GM20000 (cell line): Measurements from ENCODE around the gene MEF2A.
A peak's percentile ranks its signal among the peaks of the same experiment; 100 is the strongest.
"Not testable (repeated sequence)": the region's sequence is repeated elsewhere in the genome, so short reads cannot be mapped to it uniquely, and the experiment has no call there.

Experiments used
- DNase-seq: peaks from one replicate; pipeline ENCODE4 v3.0.0; 2012; ENCODE audit warnings: low spot score
- CTCF ChIP-seq: IDR thresholded peaks from 2 replicates; pipeline ENCODE4 v1.5.1; 2012; ENCODE audit warnings: mild to moderate bottlenecking, control low read depth; ENCODE audit errors: extremely low read depth, missing control alignments

The MEF2A gene

DNA sequence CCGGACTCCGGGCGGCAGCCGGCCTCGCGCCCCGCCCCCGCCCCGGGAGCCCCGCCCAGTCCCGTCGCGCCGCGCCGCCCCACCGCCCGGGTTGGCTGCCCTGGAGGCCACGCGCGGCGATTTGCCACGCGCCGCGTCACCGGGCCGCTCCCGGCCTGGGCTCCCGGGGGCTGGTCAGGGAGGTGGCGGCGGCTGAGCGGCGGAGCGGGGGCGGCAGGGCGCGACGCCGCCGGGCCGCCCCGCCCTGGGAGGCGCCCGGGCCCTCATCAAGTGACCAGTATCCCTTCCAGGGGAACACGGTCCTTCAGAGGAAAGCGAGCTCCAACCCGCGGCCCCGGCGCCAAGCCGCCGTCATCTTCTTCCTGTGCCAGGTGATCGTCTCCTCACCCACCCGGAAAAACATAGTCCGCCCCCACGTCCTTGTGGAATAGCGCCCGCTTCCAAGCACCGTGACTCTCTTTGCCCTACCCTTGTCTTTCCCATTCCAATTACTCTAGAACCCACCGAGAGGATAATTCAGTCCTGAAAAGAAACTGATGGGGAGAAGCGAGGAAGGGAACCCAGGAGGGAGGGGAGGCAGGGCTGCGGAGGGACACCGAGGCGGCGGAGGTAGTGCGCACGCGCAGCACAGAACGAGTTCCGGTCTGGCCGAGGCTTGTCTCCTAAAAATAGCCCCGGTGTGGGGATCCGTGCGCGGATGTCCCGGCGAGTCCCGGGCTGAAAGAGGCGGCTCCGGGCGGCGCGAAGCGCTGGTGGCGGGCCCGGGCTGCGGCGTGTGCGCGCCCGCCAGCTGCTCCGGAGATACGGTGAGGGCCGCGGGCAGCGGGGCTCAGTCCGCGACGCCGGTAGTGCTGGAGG, at the start of gene MEF2A:
TSS of gene MEF2A (plus strand) at position 686 of the 858 bp plus-strand sequence. CDS start 67,136 bp downstream, outside the sequence.
- no peak for TF ChIP-seq CTCF
- DNase-seq, result peak; percentile 96

DNA sequence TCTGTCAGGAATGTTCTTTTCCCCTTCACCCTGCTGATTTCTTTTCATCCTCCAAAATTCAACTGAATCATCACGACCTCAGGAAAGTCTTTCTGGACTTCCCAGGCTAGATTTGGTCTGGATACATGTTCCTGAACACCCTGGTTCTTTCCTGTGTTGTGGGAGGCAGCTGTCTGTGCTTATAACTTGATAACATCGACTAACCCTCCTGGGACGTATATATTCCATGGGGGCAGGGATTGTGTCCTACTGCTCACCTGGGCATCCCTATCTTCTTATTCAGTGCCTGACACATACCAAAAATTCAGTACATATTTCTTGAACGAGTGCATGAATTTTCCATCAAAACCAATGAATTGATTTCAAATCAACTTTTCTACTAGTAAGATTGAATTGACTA, 47.6 kb upstream of the MEF2A start:
- DNase-seq, result no peak
- no peak for TF ChIP-seq CTCF

- not testable (repeated sequence) for DNase-seq
Measured at GRCh38 chr15:99519366-99519765, 46.4 kb upstream of the MEF2A start.

DNA sequence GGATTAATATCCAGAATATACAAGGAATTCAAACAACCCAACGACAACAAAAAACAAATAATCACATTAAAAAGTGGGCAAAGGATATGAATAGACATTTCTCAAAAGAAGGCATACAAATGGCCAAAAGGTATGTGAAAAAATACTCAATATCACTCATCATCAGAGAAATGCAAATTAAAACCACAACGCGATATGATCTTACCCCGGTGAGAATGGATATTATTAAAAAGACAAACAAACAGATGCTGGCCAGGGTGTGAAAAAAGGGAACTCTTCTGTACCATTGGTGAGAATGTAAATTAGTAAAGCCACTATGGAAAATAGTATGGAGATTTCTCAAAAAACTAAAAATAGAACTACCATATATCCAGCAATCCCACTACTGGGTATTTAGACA, 43.5 kb upstream of the MEF2A start:
- no peak for DNase-seq

DNA sequence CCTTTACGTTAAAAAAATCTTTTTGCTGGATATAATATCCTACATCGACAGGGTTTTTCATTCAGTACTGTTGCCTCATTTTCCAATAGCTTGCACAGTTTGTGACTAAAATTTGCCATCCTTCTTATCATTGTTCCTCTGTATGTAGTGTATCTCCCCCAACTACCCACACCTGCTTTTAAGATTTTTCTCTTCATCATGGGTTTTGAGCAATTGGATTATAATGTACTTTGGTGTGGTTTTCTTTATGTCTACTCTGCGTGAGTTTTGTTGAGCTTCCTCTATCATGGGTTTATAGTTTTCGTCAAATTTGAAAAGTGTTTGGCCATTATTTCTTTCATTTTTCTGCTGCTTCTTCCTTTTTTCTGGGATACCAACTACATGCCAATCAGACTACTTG, 39.6 kb upstream of the MEF2A start:
- DNase-seq, result no peak
- TF ChIP-seq CTCF, result no peak

More for the DNA sequence above, 43.5 kb upstream of the MEF2A start:
- TF ChIP-seq CTCF, result no peak

DNA sequence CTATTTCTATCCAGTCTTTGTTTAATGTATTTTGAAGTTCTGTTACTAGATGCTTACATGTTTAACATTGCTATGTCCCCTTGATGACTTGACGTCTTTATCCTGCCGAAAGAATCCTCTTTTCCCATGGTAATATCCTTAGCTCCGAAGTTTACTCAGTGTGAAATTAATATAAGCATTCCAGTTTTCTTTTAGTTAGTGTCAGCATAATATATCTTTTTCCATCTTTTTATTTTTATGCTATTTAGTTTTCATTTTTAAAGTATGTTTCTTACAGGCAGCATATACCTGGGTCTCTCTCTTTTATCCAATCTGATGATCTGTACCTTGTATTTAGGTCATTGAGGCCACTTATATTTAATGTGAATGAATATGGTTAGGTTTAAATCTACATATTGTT, 39.1 kb upstream of the MEF2A start:
- no peak for DNase-seq

DNA sequence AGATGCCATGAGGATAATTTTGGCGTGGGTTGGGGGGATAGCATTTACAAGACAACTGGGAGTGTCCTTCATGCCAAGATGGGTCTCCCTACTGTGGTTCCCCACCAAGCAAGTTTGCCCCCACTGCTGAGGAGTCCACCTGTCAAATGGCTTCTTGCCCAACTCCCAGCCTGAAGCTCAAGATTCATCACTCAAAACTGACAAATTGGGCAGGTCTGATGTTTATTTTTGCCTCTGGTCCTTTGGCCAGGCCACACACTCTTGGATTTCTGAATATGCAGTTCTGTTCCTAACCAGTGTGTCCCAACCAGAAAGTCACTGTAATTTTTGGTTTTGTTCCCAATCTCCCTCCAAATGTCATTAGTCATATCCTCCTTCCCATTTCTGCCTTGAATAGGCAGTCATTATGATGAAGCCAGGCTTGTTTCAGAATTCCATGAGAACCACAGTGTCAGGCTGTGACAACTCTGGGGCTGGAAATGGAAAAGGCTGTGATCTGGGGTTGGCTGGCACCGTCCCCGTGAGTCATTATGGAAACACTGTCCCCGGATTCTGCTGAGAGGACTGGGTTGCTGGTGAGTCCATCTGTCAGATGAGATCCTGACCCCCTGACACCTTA, 29.3 kb upstream of the MEF2A start:
- DNase-seq, result no peak
- no peak for TF ChIP-seq CTCF

More for the DNA sequence above, 39.1 kb upstream of the MEF2A start:
- no peak for TF ChIP-seq CTCF

DNA sequence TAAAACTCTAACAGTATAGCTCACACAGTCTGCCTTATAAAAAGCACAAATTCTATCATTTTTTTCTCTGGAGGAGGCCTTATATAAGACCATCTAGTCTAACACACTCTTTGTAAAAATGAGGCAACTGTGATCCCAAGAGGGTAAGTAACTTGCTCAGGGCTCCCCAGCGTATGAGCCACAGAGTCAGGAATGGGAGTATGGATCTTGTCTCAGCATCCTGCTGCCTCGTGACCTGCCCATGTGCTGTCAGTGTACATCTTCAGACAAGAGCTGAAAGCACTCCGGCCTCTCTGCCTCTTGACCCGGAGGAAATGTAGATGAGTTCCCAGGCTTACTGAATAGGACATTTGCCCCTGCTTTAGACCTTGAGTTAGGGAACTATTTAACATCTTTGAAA, 28.4 kb upstream of the MEF2A start:
- DNase-seq, result no peak
- TF ChIP-seq CTCF, result no peak
